Measurements from ENCODE around the gene SREBF2. TPM values are rescaled to one million over a fixed set of nuclear protein-coding genes. Genes with fewer than 3 reads are reported as not detected.

Gene SREBF2
- total and polyA plus RNA-seq, 9 of the 15 experiments (the other 6 are each of a cell fraction or from before 2014, with no cell fraction given), result 1.1 to 84.2 (median 26.9) TPM

DNA sequence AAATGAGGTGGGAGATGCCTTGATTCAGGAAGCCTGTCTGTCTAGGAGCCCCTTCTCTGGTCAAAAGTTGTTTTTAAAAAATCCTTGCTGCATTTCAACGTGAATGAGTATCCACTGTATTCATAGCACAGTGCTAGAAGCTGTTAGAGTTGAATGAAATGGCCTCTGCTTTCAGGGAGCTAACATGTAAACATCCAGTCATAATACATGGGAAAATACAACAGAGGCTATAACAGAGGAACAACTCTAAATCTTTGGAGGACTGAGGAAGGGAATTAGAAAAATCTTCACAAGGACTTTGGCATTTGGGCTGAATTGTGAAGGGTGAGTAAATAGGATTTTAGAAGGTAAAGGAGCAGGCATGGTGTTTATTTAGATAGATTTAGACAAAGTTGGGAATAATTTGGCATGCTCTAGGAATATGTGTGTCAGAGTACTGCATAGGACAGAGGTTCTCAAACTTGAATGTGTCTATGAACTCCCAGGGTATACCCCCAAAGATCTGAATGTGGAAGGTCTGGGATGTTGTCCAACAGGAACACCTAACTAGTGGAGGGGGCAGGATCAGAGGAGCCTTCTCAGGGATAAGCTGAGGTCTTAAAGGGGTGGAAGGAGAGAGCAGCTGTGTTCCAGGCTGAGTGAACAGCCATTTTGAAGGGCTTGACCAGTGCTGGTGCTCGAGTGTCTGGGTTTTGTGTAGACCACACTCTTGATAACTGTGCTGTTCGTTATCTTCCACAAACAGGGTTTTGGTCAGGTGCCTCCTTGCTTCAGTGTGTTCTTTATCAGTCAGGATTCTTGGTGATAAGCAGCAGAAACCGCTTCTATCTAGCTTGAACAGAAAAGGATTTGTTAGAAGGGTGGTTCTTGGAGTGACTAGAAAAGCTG, 12.7 kb downstream of the SREBF2 start (continued):
- peak; percentile 79; the same call in 1 of the 2 replicates for TF ChIP-seq CHAMP1 (IDR thresholded peaks at IDR 0.05)
- TF ChIP-seq JUND (IDR thresholded peaks at IDR 0.05; ENCODE audit: borderline replicate concordance, low read depth, low read length), result peak; percentile 74
- peak; percentile 16; the same call in 1 of the 3 replicates for TF ChIP-seq JUND (tag; IDR thresholded peaks at IDR 0.05; ENCODE audit: borderline replicate concordance, low read depth, low read length)
- TF ChIP-seq, protein P1, sequence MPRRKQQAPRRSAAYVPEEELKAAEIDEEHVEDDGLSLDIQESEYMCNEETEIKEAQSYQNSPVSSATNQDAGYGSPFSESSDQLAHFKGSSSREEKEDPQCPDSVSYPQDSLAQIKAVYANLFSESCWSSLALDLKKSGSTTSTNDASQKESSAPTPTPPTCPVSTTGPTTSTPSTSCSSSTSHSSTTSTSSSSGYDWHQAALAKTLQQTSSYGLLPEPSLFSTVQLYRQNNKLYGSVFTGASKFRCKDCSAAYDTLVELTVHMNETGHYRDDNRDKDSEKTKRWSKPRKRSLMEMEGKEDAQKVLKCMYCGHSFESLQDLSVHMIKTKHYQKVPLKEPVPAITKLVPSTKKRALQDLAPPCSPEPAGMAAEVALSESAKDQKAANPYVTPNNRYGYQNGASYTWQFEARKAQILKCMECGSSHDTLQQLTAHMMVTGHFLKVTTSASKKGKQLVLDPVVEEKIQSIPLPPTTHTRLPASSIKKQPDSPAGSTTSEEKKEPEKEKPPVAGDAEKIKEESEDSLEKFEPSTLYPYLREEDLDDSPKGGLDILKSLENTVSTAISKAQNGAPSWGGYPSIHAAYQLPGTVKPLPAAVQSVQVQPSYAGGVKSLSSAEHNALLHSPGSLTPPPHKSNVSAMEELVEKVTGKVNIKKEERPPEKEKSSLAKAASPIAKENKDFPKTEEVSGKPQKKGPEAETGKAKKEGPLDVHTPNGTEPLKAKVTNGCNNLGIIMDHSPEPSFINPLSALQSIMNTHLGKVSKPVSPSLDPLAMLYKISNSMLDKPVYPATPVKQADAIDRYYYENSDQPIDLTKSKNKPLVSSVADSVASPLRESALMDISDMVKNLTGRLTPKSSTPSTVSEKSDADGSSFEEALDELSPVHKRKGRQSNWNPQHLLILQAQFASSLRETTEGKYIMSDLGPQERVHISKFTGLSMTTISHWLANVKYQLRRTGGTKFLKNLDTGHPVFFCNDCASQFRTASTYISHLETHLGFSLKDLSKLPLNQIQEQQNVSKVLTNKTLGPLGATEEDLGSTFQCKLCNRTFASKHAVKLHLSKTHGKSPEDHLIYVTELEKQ (CRISPR knock-in tag; IDR thresholded peaks at IDR 0.05), result no peak
- no peak for TF ChIP-seq ZNF57 (CRISPR knock-in tag; IDR thresholded peaks at IDR 0.05)
- TF ChIP-seq SMAD4 (CRISPR knock-in tag; conservative IDR thresholded peaks at IDR 0.05), result peak; percentile 92
- peak in 1 of 2 experiments; percentile 87; a peak in 2 of 4 replicates for TF ChIP-seq TEAD1 (CRISPR knock-in tag; IDR thresholded peaks at IDR 0.05)
- TF ChIP-seq CEBPB (tag; IDR thresholded peaks at IDR 0.05), result peak; percentile 28; the same call in 1 of the 2 replicates
- TF ChIP-seq, protein P2, sequence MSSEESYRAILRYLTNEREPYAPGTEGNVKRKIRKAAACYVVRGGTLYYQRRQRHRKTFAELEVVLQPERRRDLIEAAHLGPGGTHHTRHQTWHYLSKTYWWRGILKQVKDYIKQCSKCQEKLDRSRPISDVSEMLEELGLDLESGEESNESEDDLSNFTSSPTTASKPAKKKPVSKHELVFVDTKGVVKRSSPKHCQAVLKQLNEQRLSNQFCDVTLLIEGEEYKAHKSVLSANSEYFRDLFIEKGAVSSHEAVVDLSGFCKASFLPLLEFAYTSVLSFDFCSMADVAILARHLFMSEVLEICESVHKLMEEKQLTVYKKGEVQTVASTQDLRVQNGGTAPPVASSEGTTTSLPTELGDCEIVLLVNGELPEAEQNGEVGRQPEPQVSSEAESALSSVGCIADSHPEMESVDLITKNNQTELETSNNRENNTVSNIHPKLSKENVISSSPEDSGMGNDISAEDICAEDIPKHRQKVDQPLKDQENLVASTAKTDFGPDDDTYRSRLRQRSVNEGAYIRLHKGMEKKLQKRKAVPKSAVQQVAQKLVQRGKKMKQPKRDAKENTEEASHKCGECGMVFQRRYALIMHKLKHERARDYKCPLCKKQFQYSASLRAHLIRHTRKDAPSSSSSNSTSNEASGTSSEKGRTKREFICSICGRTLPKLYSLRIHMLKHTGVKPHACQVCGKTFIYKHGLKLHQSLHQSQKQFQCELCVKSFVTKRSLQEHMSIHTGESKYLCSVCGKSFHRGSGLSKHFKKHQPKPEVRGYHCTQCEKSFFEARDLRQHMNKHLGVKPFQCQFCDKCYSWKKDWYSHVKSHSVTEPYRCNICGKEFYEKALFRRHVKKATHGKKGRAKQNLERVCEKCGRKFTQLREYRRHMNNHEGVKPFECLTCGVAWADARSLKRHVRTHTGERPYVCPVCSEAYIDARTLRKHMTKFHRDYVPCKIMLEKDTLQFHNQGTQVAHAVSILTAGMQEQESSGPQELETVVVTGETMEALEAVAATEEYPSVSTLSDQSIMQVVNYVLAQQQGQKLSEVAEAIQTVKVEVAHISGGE (CRISPR knock-in tag; IDR thresholded peaks at IDR 0.05), result peak in 1 of 3 experiments; percentile 71; a peak in 1 of 6 replicates
- no peak; the same call in 1 of the 2 replicates for TF ChIP-seq CLOCK (CRISPR knock-in tag; IDR thresholded peaks at IDR 0.05; ENCODE audit: borderline replicate concordance)
- no peak for TF ChIP-seq CHD1 (IDR thresholded peaks at IDR 0.05; ENCODE audit: low read length)
- TF ChIP-seq NEUROD1 (IDR thresholded peaks at IDR 0.05; ENCODE audit: borderline replicate concordance, low read depth, low read length, partially characterized antibody), result peak; percentile 40
